ENCODE results near the gene DLST.

DLST gene

GRCh38 chr14:74846968-74847665, 34.6 kb upstream of the DLST start:
- H3K36me3 Mint-ChIP-seq (ENCODE audit: low read depth), result no peaks in the 10 kb centered on the region
- no peak overlapping the region for H3K4me3 Mint-ChIP-seq
- no peaks in the 10 kb centered on the region for H3K27me3 Mint-ChIP-seq (ENCODE audit: low read depth, poor library complexity)
- no peak overlapping the region for H3K27ac Mint-ChIP-seq
- H3K4me1 Mint-ChIP-seq, result peaks cover 15% of the 10 kb centered on the region
- TF ChIP-seq CTCF (IDR thresholded peaks at IDR 0.05), result no peak
- no peaks in the 10 kb centered on the region for H3K9me3 Mint-ChIP-seq
- no peak for DNase-seq

GRCh38 chr14:74848768-74849167, 32.9 kb upstream of the DLST start:
- H3K4me3 Mint-ChIP-seq, result no peak overlapping the region
- TF ChIP-seq CTCF (IDR thresholded peaks at IDR 0.05), result no peak
- no peaks in the 10 kb centered on the region for H3K27me3 Mint-ChIP-seq (ENCODE audit: low read depth, poor library complexity)
- no peak for DNase-seq
- H3K9me3 Mint-ChIP-seq, result no peaks in the 10 kb centered on the region
- H3K27ac Mint-ChIP-seq, result no peak overlapping the region
- H3K36me3 Mint-ChIP-seq (ENCODE audit: low read depth), result no peaks in the 10 kb centered on the region
- peaks cover 21% of the 10 kb centered on the region for H3K4me1 Mint-ChIP-seq

- H3K4me1 Mint-ChIP-seq, result peaks cover 6% of the 10 kb centered on the region
- no peak overlapping the region for H3K4me3 Mint-ChIP-seq
- TF ChIP-seq CTCF (IDR thresholded peaks at IDR 0.05), result no peak
- H3K27me3 Mint-ChIP-seq (ENCODE audit: low read depth, poor library complexity), result no peaks in the 10 kb centered on the region
- no peaks in the 10 kb centered on the region for H3K9me3 Mint-ChIP-seq
- H3K36me3 Mint-ChIP-seq (ENCODE audit: low read depth), result no peaks in the 10 kb centered on the region
- DNase-seq, result no peak
- H3K27ac Mint-ChIP-seq, result no peak overlapping the region
These were observed 28.7 kb upstream of the DLST start for GRCh38 chr14:74852922-74853530.

- TF ChIP-seq CTCF (IDR thresholded peaks at IDR 0.05), result no peak
- H3K27me3 Mint-ChIP-seq (ENCODE audit: low read depth, poor library complexity), result no peaks in the 10 kb centered on the region
- H3K27ac Mint-ChIP-seq, result no peak overlapping the region
- no peaks in the 10 kb centered on the region for H3K9me3 Mint-ChIP-seq
- no peak for DNase-seq
- no peak overlapping the region for H3K4me3 Mint-ChIP-seq
- H3K36me3 Mint-ChIP-seq (ENCODE audit: low read depth), result no peaks in the 10 kb centered on the region
- peaks cover 6% of the 10 kb centered on the region for H3K4me1 Mint-ChIP-seq
These were observed 28.1 kb upstream of the DLST start for GRCh38 chr14:74853581-74853980.

- H3K27ac Mint-ChIP-seq, result no peak overlapping the region
- no peaks in the 10 kb centered on the region for H3K9me3 Mint-ChIP-seq
- no peak overlapping the region for H3K4me3 Mint-ChIP-seq
- DNase-seq, result no peak
- TF ChIP-seq CTCF (IDR thresholded peaks at IDR 0.05), result no peak
- no peaks in the 10 kb centered on the region for H3K36me3 Mint-ChIP-seq (ENCODE audit: low read depth)
- H3K4me1 Mint-ChIP-seq, result peaks cover 6% of the 10 kb centered on the region
- H3K27me3 Mint-ChIP-seq (ENCODE audit: low read depth, poor library complexity), result no peaks in the 10 kb centered on the region
These were observed 26.7 kb upstream of the DLST start for GRCh38 chr14:74855021-74855420.

- Mint-ChIP-seq H3K9me3 (no peaks in the 10 kb centered on the region), H3K36me3 (ENCODE audit: low read depth) (no peaks in the 10 kb centered on the region), H3K4me1 (peaks cover 6% of the 10 kb centered on the region), H3K27me3 (ENCODE audit: low read depth, poor library complexity) (no peaks in the 10 kb centered on the region), H3K27ac (no peak overlapping the region), H3K4me3 (no peak overlapping the region)
- TF ChIP-seq CTCF (IDR thresholded peaks at IDR 0.05), result no peak
- DNase-seq, result no peak
These were observed 25.8 kb upstream of the DLST start for GRCh38 chr14:74855945-74856344.

Data from nephron progenitor cell (in vitro differentiated cells).